NCI-H1092 treated with DMSO at 0.1 percent for 48 hours (cell line): Measurements from ENCODE around the gene FCGR3A.

ENCODE experiments used
- DNase-seq: peaks from one replicate; lab custom pipeline; 2025; lab: John Stamatoyannopoulos, UW

Gene FCGR3A

GRCh38 chr1:161501234-161501633 is 48.4 kb downstream of the FCGR3A start:
- no peak for DNase-seq

DNA sequence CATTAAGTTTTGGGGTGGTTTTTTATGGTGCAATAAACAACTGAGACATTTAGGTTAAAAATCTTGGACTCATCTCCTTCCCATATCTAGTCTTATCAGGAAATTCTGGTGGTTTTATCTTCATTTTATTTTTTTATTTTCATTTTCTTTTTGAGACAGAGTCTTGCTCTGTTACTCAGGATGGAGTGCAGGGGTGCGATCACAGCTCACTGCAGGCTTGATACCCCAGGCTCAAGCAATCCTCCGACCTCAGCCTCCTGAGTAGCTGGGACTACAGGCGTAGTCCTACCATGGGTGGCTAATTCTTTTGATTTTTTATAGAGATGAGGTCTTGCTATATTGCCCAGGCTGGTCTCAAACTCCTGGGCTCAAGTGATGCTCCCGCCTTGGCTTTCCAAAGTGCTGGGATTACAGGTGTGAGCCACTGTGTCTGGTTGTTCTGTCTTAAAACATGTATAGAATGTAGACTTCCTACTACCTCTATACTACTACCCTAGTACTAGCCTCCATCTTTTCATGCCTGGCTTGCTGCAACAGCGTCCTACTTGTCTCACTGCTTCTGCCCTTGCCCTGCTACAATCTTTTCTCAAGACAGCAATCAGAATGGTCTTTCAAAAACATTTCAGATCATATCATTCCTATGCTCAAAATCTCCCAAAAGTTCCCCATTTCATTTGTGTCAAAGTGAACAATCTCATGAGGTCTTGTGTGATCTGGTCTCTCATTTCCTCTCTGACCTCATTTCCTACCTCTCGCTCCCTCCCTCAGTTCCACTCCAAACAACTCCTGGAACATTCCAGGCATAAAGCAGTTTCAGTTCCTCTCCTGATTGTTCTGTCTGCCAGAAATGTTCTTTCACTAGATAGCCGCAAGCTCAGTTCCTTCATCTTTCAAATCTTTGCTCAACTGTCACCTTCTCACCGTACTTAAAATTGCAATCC is 50.2 kb downstream of the FCGR3A start:
- no peak for DNase-seq

- no peak for DNase-seq
These were observed 51.0 kb downstream of the FCGR3A start for GRCh38 chr1:161498646-161499045.

DNA sequence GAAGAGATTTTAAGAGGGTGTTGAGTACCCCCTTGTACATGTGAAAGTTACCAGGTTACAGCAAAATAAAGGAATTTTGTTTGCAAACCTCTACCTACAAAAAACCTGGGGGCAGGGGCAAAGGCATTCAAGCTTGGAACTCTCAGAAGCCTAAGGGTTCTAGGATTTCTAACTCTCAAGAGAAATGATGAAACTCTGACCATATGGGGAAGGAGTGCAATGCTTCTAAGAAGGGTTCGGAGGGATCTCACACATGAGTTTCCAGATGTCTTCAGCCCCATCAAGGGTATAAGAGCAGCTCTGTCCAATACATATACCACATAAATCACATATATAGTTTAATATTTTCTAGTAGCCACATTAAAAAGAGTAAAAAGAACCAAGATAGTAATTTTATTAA is 51.7 kb downstream of the FCGR3A start:
- no peak for DNase-seq

- no peak for DNase-seq
These were observed 54.1 kb downstream of the FCGR3A start for GRCh38 chr1:161495490-161495889.

DNA sequence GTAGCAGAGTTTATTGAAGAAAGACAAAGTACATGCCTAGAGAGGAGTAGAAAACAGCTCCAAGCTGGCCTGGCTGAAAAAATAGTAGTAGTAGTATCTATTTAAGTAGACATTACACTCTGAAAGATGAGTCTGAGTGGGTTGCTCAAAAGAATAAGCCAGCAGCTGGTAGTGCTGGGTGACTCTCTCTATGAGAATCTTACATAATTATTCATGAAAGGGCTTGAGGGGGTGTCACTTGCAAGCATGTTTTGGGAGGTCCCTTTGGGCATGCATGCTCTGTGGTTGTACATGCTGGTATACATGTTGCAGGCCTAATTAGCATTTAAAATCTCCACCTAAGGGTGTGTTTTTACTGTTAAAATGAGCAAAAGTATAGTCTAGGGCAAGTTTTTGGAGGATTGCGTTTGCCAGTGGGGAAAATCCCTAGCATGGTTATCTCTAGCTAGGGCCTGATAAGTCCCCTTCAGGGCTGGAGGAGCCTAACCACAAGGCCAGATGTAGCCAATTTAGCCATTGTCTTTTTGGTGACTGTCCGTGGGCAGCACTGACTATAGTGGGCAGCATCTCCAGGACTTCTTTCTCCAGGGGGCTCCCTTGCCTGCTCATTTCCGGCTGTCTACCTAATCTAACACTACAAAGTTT is 55.4 kb downstream of the FCGR3A start:
- DNase-seq, result no peak

DNA sequence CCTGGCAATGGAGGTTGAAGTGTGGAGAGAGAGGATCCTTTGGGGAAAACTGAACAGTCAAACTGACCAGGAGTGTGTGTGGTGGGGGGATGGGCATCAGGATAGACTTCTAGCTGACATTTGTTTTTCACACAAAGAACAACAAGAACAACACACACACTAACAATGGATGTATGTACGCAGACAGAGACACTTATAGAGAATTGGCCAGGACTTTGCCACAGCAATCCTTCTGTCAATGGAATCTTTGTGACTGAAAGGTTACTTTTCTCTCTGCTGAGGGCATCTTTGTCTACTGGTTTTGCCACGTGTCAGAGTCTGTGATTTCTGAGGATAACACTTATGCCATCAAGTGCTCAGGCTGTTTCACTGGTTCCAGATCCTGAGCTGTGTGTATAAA is 56.8 kb downstream of the FCGR3A start:
- no peak for DNase-seq
